NCI-H128 (cell line): ENCODE results near the gene ECHDC3.

ENCODE experiments used
- DNase-seq: peaks from one replicate; lab custom pipeline; 2025; ENCODE audit not compliant: unreplicated experiment; lab: John Stamatoyannopoulos, UW

The ECHDC3 gene

GRCh38 chr10:11808808-11809207, 66.6 kb downstream of the ECHDC3 start:
- no peak for DNase-seq

GRCh38 chr10:11810313-11810766, 68.2 kb downstream of the ECHDC3 start:
- no peak for DNase-seq

GRCh38 chr10:11810973-11811372, 68.8 kb downstream of the ECHDC3 start:
- DNase-seq, result no peak

- DNase-seq, result no peak
These were observed 71.0 kb downstream of the ECHDC3 start for GRCh38 chr10:11813177-11813576.
